Coronary artery (tissue), 2 donors: ENCODE data around the gene PRR15L.

Source experiments
- DNase-seq: peaks from one replicate; pipeline ENCODE4 v3.0.0-alpha.2; 2017; ENCODE audit warnings: low spot score
- H3K27ac ChIP-seq, 2 donors: fragments of 200-600 bp; sonication (generic); one replicate each; pipeline ENCODE4 v1.5.1; 2016 to 2019
- H3K4me3 ChIP-seq: fragments of 200-600 bp; sonication (generic); 2 replicates; pipeline ENCODE4 v1.5.1; 2016; ENCODE audit warnings: mild to moderate bottlenecking, moderate library complexity
- TF ChIP-seq, protein P1 (sequence below): fragments of 200-600 bp; sonication (generic); IDR thresholded peaks from one replicate; pipeline ENCODE4 v1.5.1; 2019; ENCODE audit warnings: antibody characterized with exemption

PRR15L gene

DNA sequence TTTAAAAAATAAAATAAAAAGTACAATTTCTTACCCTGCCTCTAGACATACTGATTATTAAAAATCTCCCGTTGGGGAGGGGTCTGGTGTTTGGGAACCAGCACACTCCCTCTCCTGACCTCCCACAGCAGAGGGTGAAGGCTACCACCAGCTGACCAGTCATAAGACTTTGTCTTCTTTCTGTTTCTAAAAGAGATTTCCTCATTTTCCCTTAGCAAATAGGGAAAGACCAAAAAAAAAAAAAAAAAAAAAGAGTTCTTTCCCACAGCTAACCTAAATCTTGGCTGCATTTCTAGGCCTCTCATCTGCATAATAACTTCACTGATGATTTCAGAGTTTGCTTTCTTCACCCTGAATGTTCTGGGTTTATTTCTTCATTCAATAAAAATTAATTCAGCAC lies 43.5 kb upstream of the PRR15L start:
- Histone ChIP-seq H3K27ac (peak overlapping the region in 1 of 2 donors; percentile 83), H3K4me3 (no peak overlapping the region)
- no peak for DNase-seq
- TF ChIP-seq, protein P1, sequence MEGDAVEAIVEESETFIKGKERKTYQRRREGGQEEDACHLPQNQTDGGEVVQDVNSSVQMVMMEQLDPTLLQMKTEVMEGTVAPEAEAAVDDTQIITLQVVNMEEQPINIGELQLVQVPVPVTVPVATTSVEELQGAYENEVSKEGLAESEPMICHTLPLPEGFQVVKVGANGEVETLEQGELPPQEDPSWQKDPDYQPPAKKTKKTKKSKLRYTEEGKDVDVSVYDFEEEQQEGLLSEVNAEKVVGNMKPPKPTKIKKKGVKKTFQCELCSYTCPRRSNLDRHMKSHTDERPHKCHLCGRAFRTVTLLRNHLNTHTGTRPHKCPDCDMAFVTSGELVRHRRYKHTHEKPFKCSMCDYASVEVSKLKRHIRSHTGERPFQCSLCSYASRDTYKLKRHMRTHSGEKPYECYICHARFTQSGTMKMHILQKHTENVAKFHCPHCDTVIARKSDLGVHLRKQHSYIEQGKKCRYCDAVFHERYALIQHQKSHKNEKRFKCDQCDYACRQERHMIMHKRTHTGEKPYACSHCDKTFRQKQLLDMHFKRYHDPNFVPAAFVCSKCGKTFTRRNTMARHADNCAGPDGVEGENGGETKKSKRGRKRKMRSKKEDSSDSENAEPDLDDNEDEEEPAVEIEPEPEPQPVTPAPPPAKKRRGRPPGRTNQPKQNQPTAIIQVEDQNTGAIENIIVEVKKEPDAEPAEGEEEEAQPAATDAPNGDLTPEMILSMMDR = no peak

DNA sequence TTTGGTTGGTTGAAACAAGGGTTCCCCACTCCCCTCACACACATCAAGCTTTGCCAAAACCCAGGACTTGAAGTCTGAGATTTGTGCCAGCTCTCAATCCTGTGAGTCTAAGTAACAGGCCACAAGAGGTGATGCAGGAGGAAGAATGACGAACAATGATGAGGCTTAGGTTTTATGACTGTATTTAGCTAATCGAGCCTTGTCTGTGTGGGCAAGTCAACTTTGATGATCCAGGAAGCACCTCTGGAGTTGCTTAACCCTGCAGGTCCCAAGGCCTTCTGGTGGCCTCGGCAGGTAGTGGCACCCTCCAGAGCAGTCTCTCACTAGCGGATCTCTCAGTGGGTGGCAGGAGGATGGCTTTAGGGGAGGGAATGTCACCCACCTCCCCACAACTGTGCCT lies 41.9 kb upstream of the PRR15L start:
- DNase-seq = no peak
- TF ChIP-seq, protein P1 = no peak
- H3K4me3 ChIP-seq = no peak overlapping the region

DNA sequence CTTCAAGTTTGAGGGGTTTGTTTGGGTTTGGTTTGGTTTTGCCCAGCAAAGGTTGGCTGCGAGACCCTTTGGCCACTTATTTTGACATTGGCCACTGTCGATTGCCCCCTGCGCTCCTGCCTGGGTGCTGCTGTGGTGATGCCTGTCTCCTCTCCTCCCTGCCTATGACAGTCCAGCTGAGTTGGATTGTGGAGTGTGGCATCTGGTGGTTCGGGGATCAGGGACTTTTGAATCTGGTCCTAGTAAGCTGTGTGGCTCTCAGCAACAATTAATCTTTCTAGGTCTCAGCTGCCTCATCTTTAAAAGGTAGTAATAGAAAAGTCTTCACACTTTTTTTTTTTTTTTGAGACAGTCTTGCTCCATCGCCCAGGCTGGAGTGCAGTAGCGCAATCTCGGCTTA lies 40.4 kb upstream of the PRR15L start:
- peak overlapping the region in 1 of 2 donors; percentile 48 for H3K27ac ChIP-seq
- no peak overlapping the region for H3K4me3 ChIP-seq
- DNase-seq = no peak
- TF ChIP-seq, protein P1 = no peak

More for the DNA sequence above, 41.9 kb upstream of the PRR15L start:
- H3K27ac ChIP-seq = no peak overlapping the region

DNA sequence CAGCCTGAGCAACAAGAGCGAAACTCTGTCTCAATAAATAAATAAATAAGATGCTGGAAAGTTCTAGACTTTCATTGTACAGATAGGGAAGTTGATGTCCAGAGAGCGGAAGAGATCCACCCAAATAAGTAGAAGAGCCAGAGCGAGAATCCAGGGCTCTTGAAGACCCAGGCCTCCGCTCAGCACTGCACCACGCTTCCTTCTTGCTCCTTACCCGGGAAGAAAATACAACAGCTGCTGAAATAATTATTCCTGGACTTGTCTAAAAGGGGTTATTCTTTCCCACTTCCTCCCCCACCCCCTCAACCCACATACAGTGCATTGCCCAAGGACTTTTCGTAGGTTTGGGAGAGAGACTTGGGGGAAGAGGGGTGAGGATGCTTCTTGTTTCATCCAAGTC lies 39.9 kb upstream of the PRR15L start:
- no peak overlapping the region for H3K4me3 ChIP-seq
- H3K27ac ChIP-seq = peak overlapping the region in 1 of 2 donors; percentile 48
- TF ChIP-seq, protein P1 = no peak
- DNase-seq = no peak

DNA sequence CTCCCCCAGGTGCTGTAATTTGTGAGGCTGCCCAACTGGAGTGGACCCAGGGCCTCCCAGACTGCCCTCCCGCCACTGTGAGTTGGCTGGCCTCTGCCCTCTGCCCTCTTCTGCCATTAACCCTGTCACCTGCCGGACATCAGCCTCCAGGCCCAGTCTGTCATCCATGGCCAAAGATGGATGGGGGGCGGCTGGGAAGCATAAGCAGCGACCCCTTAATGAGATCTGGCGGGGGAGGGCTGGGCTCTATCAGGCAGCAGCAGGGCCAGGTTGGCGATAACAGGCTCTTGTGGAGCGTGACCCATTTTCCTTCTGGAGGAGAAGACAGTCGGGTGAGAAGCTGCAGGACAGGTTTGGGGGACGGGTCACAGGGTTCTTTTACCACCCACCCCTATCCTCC lies 38.5 kb upstream of the PRR15L start:
- no peak overlapping the region for H3K4me3 ChIP-seq
- no peak overlapping the region for H3K27ac ChIP-seq
- TF ChIP-seq, protein P1 = no peak
- DNase-seq = no peak

DNA sequence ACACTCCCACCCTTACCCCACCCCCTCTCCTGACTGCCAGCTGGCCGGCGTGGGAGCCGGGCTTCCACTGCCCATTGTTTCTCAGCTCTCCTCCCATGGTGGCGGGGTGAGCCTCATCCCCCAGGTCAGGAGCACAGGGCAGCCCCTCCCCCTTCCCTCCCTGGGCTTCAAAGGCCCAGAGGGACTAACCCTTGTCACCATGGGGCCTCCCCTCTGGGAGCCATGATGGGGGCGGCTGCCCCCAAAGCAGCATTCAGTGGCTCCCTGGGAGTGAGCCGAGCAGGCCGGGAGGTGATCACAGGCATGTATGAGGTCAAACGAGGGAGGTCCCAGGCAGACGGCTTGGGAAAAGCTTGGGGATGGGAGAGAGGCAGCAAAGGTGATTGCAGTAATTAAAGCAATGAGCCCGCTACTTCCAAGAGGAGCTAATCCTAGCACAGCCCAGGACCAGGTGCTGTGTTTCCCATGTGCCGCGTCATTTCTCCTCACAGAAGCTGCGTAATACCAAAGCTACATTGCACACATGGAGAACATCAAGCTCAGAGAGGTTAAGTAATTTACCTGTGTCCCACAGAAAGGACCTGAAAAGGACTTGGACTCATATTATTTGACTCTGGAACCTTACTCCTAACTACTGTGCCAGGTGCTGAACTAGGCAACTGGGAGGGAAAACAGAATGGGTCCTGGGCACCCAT lies 37.7 kb upstream of the PRR15L start:
- Histone ChIP-seq H3K27ac (no peak overlapping the region), H3K4me3 (no peak overlapping the region)
- no peak for DNase-seq
- TF ChIP-seq, protein P1 = no peak

DNA sequence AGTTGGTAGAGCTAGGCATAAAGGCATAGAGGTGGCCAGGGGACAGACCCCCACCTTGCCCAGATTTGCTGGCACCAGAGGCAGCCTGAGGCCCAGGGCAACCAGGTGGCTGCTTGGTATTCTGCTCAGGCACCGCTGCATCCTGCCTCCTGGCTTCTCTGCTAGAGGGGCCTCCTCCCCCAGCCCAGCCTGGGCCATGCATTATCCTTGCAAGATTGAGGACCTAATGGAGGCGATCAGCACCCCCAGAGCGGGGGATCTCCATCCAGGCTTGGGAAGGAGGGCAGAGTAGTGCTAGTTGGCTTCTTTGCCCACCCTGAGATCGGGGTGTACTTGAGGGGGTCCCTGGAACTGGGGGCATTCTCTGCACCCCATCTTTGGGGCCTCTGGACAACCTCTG lies 37.0 kb upstream of the PRR15L start:
- DNase-seq = no peak
- Histone ChIP-seq H3K27ac (no peak overlapping the region), H3K4me3 (no peak overlapping the region)
- TF ChIP-seq, protein P1 = no peak
